HG02678 (cell line): ENCODE data around the gene KANSL1.

Source experiments
- ATAC-seq: cut with Tn5 transposase; IDR thresholded peaks from one replicate; pipeline ENCODE4 v1.9.1; 2021; ENCODE audit warnings: mild to moderate bottlenecking, moderate library complexity; ENCODE audit not compliant: unreplicated experiment

KANSL1 gene

GRCh38 chr17:46085522-46085921 lies 107.7 kb downstream of the KANSL1 start:
- no peak for ATAC-seq

- no peak for ATAC-seq
Measured at GRCh38 chr17:46082257-46082656, 111.0 kb downstream of the KANSL1 start.

DNA sequence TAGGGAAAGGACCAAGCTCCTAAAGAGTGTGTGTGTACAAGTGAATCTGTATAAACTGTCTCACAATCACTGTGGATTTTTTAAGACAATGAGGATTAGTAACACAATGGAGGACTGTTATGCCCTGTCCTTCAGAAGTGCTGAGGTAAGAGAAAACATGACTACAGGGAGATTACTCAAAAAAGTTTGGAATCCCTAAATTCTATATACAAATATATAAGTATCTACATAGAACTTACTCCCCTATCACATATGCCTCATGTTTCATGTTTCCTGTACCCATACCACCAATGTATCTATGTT lies 112.3 kb downstream of the KANSL1 start:
- ATAC-seq = no peak

DNA sequence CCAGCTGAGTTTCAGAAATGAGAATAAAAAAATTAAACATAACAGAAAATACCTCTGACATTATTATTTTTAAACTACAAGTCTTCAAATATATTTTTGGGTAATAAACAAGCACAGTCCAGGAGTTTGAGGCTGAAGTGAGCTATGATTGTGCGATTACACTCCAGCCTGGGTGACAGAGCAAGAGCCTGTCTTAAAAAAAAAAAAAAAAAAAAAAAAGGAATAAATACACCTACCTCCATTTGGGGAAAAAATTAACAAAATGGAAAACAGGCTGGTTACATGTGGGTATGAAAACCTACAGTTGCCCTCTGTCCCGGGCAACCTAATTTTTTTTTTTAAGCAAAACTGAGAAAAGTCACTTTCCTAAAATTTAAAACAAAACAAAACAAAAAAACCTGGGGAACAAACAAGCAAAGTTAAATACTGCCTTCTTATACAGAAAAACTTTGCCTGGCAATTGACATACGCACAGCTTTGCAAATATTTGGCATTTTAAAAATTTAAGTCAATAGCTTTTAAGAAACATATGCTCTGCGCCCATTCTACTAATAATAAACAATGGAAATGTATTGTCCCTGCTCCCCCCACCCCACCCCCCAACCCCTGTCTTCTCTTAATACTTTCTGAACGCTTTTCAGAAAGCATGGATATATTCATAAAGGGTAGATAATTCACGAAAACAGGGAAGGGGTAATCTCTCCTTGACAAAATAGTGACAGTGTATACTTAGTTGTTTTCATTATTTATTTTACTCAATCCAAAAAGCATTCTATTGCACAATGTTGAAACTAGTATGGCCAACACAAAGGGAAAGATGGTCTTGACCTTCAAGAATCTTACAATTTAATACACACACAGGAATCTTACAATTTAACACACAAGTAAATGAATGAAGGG lies 112.9 kb downstream of the KANSL1 start:
- ATAC-seq = no peak

DNA sequence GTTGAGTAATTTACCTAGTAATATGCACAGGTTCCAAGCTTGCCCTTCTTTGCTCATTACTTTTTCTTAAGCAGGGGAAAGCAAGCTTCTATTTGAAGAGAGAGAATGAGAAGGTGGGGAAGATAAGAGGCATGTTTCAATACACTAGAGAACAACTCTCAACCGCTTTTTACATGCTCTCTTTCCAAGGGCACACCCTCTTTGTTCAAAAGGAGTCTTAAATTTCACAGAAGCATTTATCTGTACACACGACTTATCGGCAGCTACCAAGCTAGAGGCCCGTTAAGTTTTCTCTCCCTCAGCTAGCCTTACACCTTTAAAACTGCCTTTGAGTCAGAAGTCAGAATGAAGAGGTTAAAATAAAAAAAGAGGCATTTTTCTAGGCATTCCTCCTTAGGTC lies 114.6 kb downstream of the KANSL1 start:
- no peak for ATAC-seq

- ATAC-seq = no peak
Measured at GRCh38 chr17:46074540-46074939, 118.7 kb downstream of the KANSL1 start.

DNA sequence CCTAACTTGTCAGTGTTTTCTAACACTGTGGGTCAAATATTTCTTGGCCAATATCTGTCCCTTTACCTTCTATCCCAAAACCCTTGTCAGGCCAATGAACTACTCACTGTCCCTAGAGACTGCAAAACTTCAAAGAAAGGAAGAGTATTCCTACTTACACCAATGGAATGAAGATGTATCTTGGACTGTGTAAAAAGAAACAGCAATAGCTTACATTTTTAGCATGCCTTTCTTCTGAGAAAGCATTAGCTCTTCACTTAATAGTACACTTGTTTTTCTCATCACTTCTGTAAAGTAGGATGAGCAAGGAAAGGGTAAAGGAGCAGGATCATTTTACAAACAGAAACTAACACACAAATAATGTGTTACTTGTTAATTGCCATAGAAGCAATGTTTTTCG lies 120.2 kb downstream of the KANSL1 start:
- no peak for ATAC-seq

- ATAC-seq = no peak
Measured at GRCh38 chr17:46071796-46072195, 121.4 kb downstream of the KANSL1 start.

DNA sequence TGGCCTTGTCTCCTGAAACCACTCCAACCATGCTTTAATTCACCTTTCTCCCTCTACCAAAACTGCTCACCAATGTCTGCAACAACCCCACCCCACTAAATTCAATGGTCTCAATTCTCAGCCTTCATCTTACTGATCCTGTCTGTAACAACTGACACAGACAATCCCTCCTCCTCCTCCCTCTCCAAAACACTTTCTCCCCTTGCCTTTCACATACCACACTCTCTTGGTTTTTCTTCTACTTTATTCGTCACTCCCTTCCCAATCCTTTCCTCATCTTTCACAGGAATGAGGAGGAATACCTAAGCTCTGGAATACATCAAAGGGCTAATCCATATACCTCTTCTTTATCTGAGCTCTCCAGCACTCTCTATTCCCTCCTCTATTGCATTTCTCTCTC lies 128.8 kb downstream of the KANSL1 start:
- no peak for ATAC-seq

- no peak for ATAC-seq
Measured at GRCh38 chr17:46063241-46063640, 130.0 kb downstream of the KANSL1 start.

DNA sequence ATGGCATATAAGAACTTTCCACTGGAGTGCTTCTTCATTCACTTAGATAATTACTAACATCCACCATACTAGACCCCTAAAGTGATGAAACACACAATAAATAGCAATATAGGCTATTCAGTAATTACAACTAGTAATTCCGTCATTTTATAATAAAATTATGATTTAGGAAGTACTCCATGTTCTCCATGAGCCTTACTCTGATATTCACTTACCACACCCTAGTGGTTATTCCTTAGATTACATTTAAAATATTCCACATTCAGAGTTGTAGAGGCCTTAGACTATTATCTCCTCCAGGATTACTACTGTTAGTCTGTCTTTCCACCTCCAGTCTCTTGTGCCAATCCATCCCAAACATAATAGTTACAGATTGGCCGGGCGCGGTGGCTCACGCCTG lies 131.8 kb downstream of the KANSL1 start:
- ATAC-seq = no peak

DNA sequence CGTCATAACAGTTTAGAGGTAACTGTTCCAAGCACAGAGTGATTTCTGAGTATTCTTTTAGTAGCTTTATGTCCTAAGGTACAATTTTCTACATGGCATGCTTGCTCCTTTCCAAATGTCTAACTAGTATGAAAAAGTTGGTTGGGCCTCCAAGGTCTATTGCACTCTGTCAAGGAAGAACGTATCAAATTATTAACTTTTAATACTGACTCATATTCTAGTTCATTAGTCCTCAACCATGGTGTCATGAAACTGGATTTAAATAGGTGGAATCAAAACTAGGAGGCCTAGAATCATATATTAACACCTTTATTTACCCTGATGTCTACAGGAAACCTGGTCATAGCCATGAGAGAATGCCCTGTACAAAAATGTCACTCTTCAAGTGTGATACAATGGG lies 132.8 kb downstream of the KANSL1 start:
- no peak for ATAC-seq

GRCh38 chr17:46059486-46059885 lies 133.7 kb downstream of the KANSL1 start:
- no peak for ATAC-seq

- ATAC-seq = no peak
Measured at GRCh38 chr17:46057366-46057765, 135.9 kb downstream of the KANSL1 start.

- no peak for ATAC-seq
Measured at GRCh38 chr17:46056800-46057304, 136.4 kb downstream of the KANSL1 start.

GRCh38 chr17:46053911-46054534 lies 139.2 kb downstream of the KANSL1 start:
- ATAC-seq = no peak

DNA sequence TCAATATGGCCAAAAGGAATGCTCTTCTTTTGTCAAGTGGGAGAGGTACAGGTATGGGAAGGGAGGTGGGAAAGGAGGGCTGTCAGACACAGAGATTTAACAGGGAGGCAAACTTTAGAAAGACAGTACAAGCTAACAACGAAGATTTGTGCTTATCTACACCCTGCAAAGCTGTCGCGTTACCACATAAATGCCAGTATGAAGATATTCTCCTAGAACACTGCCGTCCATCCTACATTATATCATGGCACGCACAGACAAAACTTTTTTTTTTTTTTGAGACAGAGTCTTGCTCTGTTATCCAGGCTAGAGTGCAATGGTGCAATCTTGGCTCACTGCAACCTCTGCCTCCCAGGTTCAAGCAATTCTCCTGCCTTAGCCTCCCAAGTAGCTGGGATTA lies 143.6 kb downstream of the KANSL1 start:
- no peak for ATAC-seq

- ATAC-seq = no peak
Measured at GRCh38 chr17:46047856-46048255, 145.4 kb downstream of the KANSL1 start.

GRCh38 chr17:46047398-46047797 lies 145.8 kb downstream of the KANSL1 start:
- ATAC-seq = no peak

DNA sequence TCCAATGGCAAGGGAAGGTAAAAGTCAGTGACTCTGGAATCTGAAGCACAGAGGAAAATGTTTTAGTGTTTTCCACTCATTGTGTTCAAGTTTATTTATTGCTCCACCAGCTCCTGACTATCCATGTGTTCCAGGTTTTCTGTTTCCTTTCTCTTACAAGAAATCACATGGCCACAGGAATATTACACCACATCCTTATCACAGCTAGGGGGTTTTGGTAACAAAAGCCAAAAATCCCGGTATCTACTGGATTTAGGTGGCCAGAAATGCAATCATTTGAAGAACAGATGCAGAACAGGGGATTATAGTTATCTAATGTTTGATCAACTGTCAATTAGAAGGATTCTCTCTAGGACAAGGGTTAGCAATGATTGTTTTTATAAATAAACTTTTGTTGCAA lies 146.3 kb downstream of the KANSL1 start:
- no peak for ATAC-seq

DNA sequence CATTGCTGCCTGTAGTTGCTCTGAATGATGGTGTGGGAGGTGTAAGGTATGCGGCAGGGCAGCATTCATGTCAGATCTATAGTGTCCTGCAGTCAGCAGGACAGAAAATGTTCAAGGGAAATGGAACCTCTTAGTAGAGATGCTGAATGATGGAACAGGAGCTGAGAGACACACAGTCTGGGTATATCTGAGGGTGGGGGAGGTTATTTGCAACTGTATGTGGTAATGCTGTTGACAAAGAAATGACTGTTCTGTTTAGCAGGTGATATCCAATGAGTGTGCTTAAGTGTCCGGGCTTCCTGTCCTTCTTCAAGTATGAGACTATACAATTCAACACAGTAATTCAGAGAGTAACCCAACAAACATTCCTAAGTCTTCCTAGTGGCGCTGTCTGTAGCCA lies 147.6 kb downstream of the KANSL1 start:
- ATAC-seq = no peak

DNA sequence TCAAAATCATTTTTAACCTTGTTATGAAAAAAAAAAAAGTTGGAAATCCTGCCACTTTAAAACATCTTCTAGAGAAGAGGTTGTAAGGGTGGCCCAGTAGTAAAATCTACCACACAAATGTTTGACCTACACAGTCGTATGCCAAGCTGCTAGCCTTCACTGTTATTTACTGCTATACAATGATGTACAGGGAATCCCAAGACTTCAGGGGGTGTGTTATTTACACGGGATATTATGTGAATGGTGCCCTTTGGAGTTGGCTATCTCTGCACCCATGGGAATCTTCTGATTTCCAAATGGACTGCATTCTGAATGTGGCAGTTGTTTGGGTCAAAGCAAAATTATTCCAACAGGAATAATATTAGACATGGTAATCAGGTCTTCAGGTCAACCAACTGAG lies 148.2 kb downstream of the KANSL1 start:
- ATAC-seq = no peak
